HepG2 (cell line): Measurements from ENCODE around the gene HYCC2. TPM values are rescaled to one million over a fixed set of nuclear protein-coding genes. Genes with fewer than 3 reads are reported as not detected.

ENCODE experiments used
- KDM5B ChIP-seq: sonication (generic); formaldehyde crosslinking; IDR thresholded peaks from 2 replicates; pipeline ENCODE4 v1.4.0; 2020; ENCODE audit warnings: missing genetic modification reagents, mild to moderate bottlenecking, borderline replicate concordance
- MIXL1 ChIP-seq: IDR thresholded peaks from 2 replicates; pipeline ENCODE4 v1.6.1; 2016
- MTA3 ChIP-seq: sonication (generic); formaldehyde crosslinking; IDR thresholded peaks from 2 replicates; pipeline ENCODE4 v1.4.0; 2020; ENCODE audit warnings: missing genetic modification reagents
- RCOR2 ChIP-seq: IDR thresholded peaks from 2 replicates; pipeline ENCODE4 v1.6.1; 2016; ENCODE audit warnings: missing biosample characterization, missing genetic modification reagents
- SMAD3 ChIP-seq: sonication (generic); formaldehyde crosslinking; IDR thresholded peaks from 2 replicates; pipeline ENCODE4 v1.4.0; 2020; ENCODE audit warnings: missing genetic modification reagents
- SOX13 ChIP-seq, 3 experiments: fragments of 450-650 bp in 1 of 3; sonication (generic) in 1 of 3; formaldehyde crosslinking in 1 of 3; IDR thresholded peaks in 2 of 3; conservative IDR thresholded peaks in 1 of 3; 2 replicates each; pipeline versions ENCODE4 v1.5.0 to v1.6.1; 2016 to 2020; ENCODE audit warnings: antibody characterized with exemption in 1 of 3, mild to moderate bottlenecking in 1 of 3, missing compliant biosample characterization in 1 of 3, missing genetic modification reagents in 1 of 3, moderate library complexity in 1 of 3
- TEAD3 ChIP-seq: optimal IDR thresholded peaks from 2 replicates; pipeline ENCODE3; 2016; ENCODE audit warnings: borderline replicate concordance
- TOPORS ChIP-seq: sonication (generic); formaldehyde crosslinking; IDR thresholded peaks from 2 replicates; pipeline ENCODE4 v1.8.0; 2023; ENCODE audit warnings: mild to moderate bottlenecking, missing genetic modification reagents
- ZNF605 ChIP-seq: sonication (generic); formaldehyde crosslinking; IDR thresholded peaks from 2 replicates; pipeline ENCODE4 v1.8.0; 2022; ENCODE audit warnings: mild to moderate bottlenecking, missing genetic modification reagents
- ZNF672 ChIP-seq: sonication (generic); formaldehyde crosslinking; IDR thresholded peaks from 2 replicates; pipeline ENCODE4 v1.8.1; 2022; ENCODE audit warnings: missing genetic modification reagents
- ZNF746 ChIP-seq: sonication (generic); formaldehyde crosslinking; IDR thresholded peaks from 2 replicates; pipeline ENCODE4 v1.8.0; 2022; ENCODE audit warnings: mild to moderate bottlenecking, missing genetic modification reagents
- polyA plus RNA-seq, 8 experiments: library from polyadenylated mRNA; depleted of rRNA in 3 of 8; stranded (reverse) in 7 of 8; unstranded in 1 of 8; fragments of >200 nt; fragmentation: Illumina TruSeq in 4 of 8; extraction: Trizol in 4 of 8; gene quantifications; 2 replicates each; pipeline versions ENCODE4 v1.2.1 to v1.2.3, GENCODE V29; 2011 to 2016; ENCODE audit warnings: low read depth in 4 of 8, missing spikeins in 1 of 8, mixed read lengths in 1 of 8; ENCODE audit not compliant: insufficient read depth in 1 of 8
- total RNA-seq, 5 experiments: library from RNA; depleted of rRNA; stranded (reverse); fragments of >200 nt; fragmentation: Illumina TruSeq; extraction: Trizol; gene quantifications; 2 replicates each; pipeline ENCODE4 v1.2.3, GENCODE V29; 2016; ENCODE audit warnings: low read depth in 1 of 5
- TF ChIP-seq, protein P1 (sequence below): IDR thresholded peaks from 2 replicates; pipeline ENCODE4 v1.6.1; 2016; ENCODE audit warnings: low read depth
- TF ChIP-seq, protein P2 (sequence below): sonication (generic); formaldehyde crosslinking; IDR thresholded peaks from one replicate; pipeline ENCODE4 v1.5.1; 2020; ENCODE audit warnings: mild to moderate bottlenecking, missing genetic modification reagents; ENCODE audit errors: not compliant biosample characterization
- TF ChIP-seq, protein P3 (sequence below): sonication (generic); formaldehyde crosslinking; IDR thresholded peaks from 2 replicates; pipeline ENCODE4 v1.4.0; 2020; ENCODE audit warnings: missing genetic modification reagents
- TF ChIP-seq, protein P4 (sequence below): sonication (generic); formaldehyde crosslinking; IDR thresholded peaks from 2 replicates; pipeline ENCODE4 v1.5.1; 2020; ENCODE audit warnings: missing genetic modification reagents, mild to moderate bottlenecking, borderline replicate concordance
- TF ChIP-seq, protein P5 (sequence below): sonication (generic); formaldehyde crosslinking; conservative IDR thresholded peaks from 2 replicates; pipeline ENCODE4 v1.4.0; 2020; ENCODE audit warnings: missing genetic modification reagents

HYCC2 gene
- total and polyA plus RNA-seq, 2 of the 13 experiments (the other 11 are each of a cell fraction or from before 2014, with no cell fraction given), result 4.7 to 13.9 TPM

DNA sequence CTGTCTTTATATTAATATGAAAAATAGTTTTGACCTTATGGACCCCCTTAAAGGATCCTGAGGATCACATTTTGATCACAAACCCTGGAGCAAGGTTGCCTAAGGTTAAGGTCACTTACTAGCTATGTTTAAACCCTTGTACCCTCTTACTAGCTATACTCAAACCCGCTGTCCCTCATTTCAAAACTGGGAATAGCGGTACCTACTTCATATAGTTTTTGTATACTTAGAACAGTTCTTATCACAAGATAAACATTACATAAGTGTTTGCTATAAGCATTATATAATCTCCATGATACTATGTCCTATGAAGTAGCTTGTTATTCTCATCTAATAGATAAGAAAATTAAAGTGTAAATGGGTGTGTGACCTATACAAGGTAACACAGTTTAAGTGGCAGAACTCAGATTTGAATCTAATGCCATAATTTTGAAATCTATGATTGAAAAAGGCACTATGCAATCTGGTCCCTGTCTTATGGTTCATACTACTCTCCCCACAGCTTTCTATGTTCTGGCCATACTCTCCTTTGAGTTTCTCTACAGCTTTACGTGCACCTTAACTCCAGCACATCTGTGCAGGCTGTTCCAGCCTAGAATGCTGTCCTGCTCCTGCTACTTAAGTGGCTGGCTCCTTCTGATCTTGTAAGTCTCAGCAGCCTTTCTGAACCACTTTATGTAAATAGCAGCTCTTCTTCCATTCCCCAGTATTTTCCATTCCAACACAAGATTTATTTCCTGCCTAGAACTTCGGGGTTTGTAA, 30.4 kb downstream of the HYCC2 start (continued):
- TF ChIP-seq, protein P1, sequence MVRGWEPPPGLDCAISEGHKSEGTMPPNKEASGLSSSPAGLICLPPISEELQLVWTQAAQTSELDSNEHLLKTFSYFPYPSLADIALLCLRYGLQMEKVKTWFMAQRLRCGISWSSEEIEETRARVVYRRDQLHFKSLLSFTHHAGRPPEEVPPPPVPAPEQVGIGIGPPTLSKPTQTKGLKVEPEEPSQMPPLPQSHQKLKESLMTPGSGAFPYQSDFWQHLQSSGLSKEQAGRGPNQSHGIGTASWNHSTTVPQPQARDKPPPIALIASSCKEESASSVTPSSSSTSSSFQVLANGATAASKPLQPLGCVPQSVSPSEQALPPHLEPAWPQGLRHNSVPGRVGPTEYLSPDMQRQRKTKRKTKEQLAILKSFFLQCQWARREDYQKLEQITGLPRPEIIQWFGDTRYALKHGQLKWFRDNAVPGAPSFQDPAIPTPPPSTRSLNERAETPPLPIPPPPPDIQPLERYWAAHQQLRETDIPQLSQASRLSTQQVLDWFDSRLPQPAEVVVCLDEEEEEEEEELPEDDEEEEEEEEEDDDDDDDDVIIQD (CRISPR knock-in tag), result peak; percentile 67; the same call in 1 of the 2 replicates
- TF ChIP-seq RCOR2, result peak; percentile 58; the same call in 1 of the 2 replicates
- TF ChIP-seq, protein P2, sequence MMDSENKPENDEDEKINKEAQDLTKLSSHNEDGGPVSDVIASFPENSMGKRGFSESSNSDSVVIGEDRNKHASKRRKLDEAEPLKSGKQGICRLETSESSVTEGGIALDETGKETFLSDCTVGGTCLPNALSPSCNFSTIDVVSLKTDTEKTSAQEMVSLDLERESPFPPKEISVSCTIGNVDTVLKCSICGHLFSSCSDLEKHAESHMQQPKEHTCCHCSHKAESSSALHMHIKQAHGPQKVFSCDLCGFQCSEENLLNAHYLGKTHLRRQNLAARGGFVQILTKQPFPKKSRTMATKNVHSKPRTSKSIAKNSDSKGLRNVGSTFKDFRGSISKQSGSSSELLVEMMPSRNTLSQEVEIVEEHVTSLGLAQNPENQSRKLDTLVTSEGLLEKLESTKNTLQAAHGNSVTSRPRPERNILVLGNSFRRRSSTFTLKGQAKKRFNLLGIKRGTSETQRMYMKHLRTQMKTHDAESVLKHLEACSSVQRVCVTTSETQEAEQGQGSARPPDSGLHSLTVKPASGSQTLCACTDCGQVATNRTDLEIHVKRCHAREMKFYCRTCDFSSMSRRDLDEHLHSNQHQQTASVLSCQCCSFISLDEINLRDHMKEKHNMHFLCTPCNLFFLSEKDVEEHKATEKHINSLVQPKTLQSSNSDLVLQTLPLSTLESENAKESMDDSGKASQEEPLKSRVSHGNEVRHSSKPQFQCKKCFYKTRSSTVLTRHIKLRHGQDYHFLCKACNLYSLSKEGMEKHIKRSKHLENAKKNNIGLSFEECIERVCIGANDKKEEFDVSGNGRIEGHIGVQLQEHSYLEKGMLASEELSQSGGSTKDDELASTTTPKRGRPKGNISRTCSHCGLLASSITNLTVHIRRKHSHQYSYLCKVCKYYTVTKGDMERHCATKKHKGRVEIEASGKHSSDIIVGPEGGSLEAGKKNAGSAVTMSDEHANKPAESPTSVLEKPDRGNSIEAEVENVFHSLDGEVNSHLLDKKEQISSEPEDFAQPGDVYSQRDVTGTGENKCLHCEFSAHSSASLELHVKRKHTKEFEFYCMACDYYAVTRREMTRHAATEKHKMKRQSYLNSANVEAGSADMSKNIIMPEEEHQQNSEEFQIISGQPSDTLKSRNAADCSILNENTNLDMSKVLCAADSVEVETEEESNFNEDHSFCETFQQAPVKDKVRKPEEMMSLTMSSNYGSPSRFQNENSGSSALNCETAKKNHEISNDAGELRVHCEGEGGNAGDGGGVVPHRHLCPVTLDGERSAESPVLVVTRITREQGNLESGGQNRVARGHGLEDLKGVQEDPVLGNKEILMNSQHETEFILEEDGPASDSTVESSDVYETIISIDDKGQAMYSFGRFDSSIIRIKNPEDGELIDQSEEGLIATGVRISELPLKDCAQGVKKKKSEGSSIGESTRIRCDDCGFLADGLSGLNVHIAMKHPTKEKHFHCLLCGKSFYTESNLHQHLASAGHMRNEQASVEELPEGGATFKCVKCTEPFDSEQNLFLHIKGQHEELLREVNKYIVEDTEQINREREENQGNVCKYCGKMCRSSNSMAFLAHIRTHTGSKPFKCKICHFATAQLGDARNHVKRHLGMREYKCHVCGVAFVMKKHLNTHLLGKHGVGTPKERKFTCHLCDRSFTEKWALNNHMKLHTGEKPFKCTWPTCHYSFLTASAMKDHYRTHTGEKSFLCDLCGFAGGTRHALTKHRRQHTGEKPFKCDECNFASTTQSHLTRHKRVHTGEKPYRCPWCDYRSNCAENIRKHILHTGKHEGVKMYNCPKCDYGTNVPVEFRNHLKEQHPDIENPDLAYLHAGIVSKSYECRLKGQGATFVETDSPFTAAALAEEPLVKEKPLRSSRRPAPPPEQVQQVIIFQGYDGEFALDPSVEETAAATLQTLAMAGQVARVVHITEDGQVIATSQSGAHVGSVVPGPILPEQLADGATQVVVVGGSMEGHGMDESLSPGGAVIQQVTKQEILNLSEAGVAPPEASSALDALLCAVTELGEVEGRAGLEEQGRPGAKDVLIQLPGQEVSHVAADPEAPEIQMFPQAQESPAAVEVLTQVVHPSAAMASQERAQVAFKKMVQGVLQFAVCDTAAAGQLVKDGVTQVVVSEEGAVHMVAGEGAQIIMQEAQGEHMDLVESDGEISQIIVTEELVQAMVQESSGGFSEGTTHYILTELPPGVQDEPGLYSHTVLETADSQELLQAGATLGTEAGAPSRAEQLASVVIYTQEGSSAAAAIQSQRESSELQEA (CRISPR knock-in tag), result no peak
- no peak for TF ChIP-seq KDM5B (CRISPR knock-in tag)
- no peak for TF ChIP-seq SOX13 (IDR thresholded peaks at IDR 0.05)
- TF ChIP-seq SOX13 (CRISPR knock-in tag; conservative IDR thresholded peaks at IDR 0.05 in 1 of 2, IDR thresholded peaks at IDR 0.05 in 1 of 2), result peak in 1 of 2 experiments; percentile 74; a peak in 1 of 4 replicates
- TF ChIP-seq ZNF746 (CRISPR knock-in tag), result no peak
- TF ChIP-seq MTA3 (CRISPR knock-in tag), result no peak
- no peak for TF ChIP-seq ZNF605 (CRISPR knock-in tag)
- no peak for TF ChIP-seq ZNF672 (CRISPR knock-in tag)
- TF ChIP-seq TEAD3 (CRISPR knock-in tag), result no peak
- TF ChIP-seq MIXL1 (CRISPR knock-in tag), result 0 out of 2 replicates have a peak, but pooled peaks have one; percentile 25
- TF ChIP-seq, protein P3, sequence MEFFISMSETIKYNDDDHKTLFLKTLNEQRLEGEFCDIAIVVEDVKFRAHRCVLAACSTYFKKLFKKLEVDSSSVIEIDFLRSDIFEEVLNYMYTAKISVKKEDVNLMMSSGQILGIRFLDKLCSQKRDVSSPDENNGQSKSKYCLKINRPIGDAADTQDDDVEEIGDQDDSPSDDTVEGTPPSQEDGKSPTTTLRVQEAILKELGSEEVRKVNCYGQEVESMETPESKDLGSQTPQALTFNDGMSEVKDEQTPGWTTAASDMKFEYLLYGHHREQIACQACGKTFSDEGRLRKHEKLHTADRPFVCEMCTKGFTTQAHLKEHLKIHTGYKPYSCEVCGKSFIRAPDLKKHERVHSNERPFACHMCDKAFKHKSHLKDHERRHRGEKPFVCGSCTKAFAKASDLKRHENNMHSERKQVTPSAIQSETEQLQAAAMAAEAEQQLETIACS (CRISPR knock-in tag), result no peak
- TF ChIP-seq TOPORS (CRISPR knock-in tag), result no peak
- TF ChIP-seq, protein P4, sequence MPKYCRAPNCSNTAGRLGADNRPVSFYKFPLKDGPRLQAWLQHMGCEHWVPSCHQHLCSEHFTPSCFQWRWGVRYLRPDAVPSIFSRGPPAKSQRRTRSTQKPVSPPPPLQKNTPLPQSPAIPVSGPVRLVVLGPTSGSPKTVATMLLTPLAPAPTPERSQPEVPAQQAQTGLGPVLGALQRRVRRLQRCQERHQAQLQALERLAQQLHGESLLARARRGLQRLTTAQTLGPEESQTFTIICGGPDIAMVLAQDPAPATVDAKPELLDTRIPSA (CRISPR knock-in tag), result no peak
- TF ChIP-seq SMAD3 (CRISPR knock-in tag), result no peak
- TF ChIP-seq, protein P5, sequence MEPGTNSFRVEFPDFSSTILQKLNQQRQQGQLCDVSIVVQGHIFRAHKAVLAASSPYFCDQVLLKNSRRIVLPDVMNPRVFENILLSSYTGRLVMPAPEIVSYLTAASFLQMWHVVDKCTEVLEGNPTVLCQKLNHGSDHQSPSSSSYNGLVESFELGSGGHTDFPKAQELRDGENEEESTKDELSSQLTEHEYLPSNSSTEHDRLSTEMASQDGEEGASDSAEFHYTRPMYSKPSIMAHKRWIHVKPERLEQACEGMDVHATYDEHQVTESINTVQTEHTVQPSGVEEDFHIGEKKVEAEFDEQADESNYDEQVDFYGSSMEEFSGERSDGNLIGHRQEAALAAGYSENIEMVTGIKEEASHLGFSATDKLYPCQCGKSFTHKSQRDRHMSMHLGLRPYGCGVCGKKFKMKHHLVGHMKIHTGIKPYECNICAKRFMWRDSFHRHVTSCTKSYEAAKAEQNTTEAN (CRISPR knock-in tag), result no peak
